GM18867 (cell line): ENCODE results near the gene CALR.
"Not testable (repeated sequence)": the region's sequence is repeated elsewhere in the genome, so short reads cannot be mapped to it uniquely, and the experiment has no call there.

Experiments
- ATAC-seq: cut with Tn5 transposase; IDR thresholded peaks from one replicate; pipeline ENCODE4 v1.9.1; 2021; ENCODE audit warnings: mild to moderate bottlenecking, moderate library complexity; ENCODE audit not compliant: unreplicated experiment

The CALR gene

GRCh38 chr19:12976109-12976508 lies 37.7 kb downstream of the CALR start:
- ATAC-seq, result not testable (repeated sequence)

- no peak for ATAC-seq
These were observed 41.6 kb downstream of the CALR start for GRCh38 chr19:12979974-12980373.

- ATAC-seq, result no peak
These were observed 44.2 kb downstream of the CALR start for GRCh38 chr19:12982648-12983047.

- ATAC-seq, result no peak
These were observed 44.7 kb downstream of the CALR start for GRCh38 chr19:12983091-12983490.

GRCh38 chr19:12983542-12984142 lies 45.2 kb downstream of the CALR start:
- ATAC-seq, result peak; percentile 57

- no peak for ATAC-seq
These were observed 45.8 kb downstream of the CALR start for GRCh38 chr19:12984143-12984627.

- no peak for ATAC-seq
These were observed 46.3 kb downstream of the CALR start for GRCh38 chr19:12984683-12985048.

GRCh38 chr19:12985049-12985776 lies 46.8 kb downstream of the CALR start:
- peak; percentile 48 for ATAC-seq

GRCh38 chr19:12986726-12987125 lies 48.3 kb downstream of the CALR start:
- no peak for ATAC-seq

- ATAC-seq, result no peak
These were observed 48.8 kb downstream of the CALR start for GRCh38 chr19:12987190-12987589.

GRCh38 chr19:12987781-12988180 lies 49.4 kb downstream of the CALR start:
- ATAC-seq, result no peak

- no peak for ATAC-seq
These were observed 52.0 kb downstream of the CALR start for GRCh38 chr19:12990431-12990830.

GRCh38 chr19:12990853-12991252 lies 52.4 kb downstream of the CALR start:
- ATAC-seq, result no peak

GRCh38 chr19:12991296-12991695 lies 52.9 kb downstream of the CALR start:
- ATAC-seq, result no peak

- ATAC-seq, result no peak
These were observed 54.3 kb downstream of the CALR start for GRCh38 chr19:12992729-12993128.

- no peak for ATAC-seq
These were observed 55.2 kb downstream of the CALR start for GRCh38 chr19:12993562-12993961.
